HCT116 (cell line): ENCODE data around the gene SRGN. TPM values are rescaled to one million over a fixed set of nuclear protein-coding genes. Genes with fewer than 3 reads are reported as not detected.

Source experiments
- ATAC-seq: fragments of 200-7000 bp; cut with Tn5 transposase; 2 replicates; pipeline ENCODE4 v1.9.1; 2020; ENCODE audit warnings: mild to moderate bottlenecking, moderate library complexity
- BruUV-seq: library from RNA; stranded (reverse); fragments of 400-500 nt; replicated peaks from 2 replicates; lab custom pipeline; 2021; lab: Mats Ljungman, UMichigan
- CTCF ChIA-PET: fragments of 300-600 bp; sonication (Branson Sonifier 250); formaldehyde crosslinking; loops from one replicate; lab custom pipeline; 2021; ENCODE audit warnings: antibody characterized with exemption; lab: Charles Lee
- POLR2A ChIA-PET: fragments of 300-600, 350-600 bp; sonication (Branson Sonifier 250); formaldehyde crosslinking; loops from one replicate; lab custom pipeline; 2021; ENCODE audit warnings: antibody characterized with exemption; lab: Charles Lee
- RAD21 ChIA-PET, 2 experiments: fragments of 300-600 bp; sonication (Branson Sonifier 250); formaldehyde crosslinking; loops; one replicate each; lab custom pipeline; 2023; ENCODE audit warnings: low total read pairs in 2 of 2; ENCODE audit not compliant: uncharacterized antibody in 2 of 2, unreplicated experiment in 2 of 2, low non-redundant PET in 1 of 2; lab: Charles Lee
- DNase-seq: peaks from one replicate; pipeline ENCODE4 v3.0.0-alpha.2; 2010; ENCODE audit warnings: low read depth, low spot score
- H2AFZ ChIP-seq: fragments of 200-600 bp; shearing (Covaris generic), sonication (generic); 2 replicates; pipeline ENCODE4 v1.6.1; 2017; ENCODE audit warnings: low read depth, mixed run types, mixed read lengths, antibody characterized with exemption, low read length; ENCODE audit not compliant: poor library complexity, severe bottlenecking
- H3K27ac ChIP-seq: 2 replicates; pipeline ENCODE4 v1.5.1; 2012; ENCODE audit warnings: low read depth, low read length
- H3K27me3 ChIP-seq: fragments of 200-600 bp; sonication (generic); 2 replicates; pipeline ENCODE4 v1.6.1; 2016; ENCODE audit warnings: mixed run types, low read length, mixed read lengths; ENCODE audit not compliant: insufficient read depth
- H3K36me3 ChIP-seq, 2 experiments: fragments of 200-500 bp in 1 of 2; fragments of 200-600 bp in 1 of 2; sonication (Bioruptor generic) in 1 of 2; sonication (generic) in 1 of 2; 2 replicates each; pipeline versions ENCODE4 v1.5.1 to v1.6.1; 2014 to 2016; ENCODE audit warnings: low read length in 2 of 2, inconsistent platforms in 1 of 2, mixed read lengths in 1 of 2, mixed run types in 1 of 2; ENCODE audit not compliant: insufficient read depth in 2 of 2, control insufficient read depth in 1 of 2
- H3K4me1 ChIP-seq, 2 experiments: fragments of 200-600 bp in 1 of 2; sonication (generic) in 1 of 2; 2 replicates each; pipeline versions ENCODE4 v1.5.1 to v1.6.1; 2012 to 2017; ENCODE audit warnings: low read length in 2 of 2, inconsistent platforms in 1 of 2, mild to moderate bottlenecking in 1 of 2, mixed read lengths in 1 of 2, mixed run types in 1 of 2, moderate library complexity in 1 of 2; ENCODE audit not compliant: insufficient read depth in 2 of 2, control insufficient read depth in 1 of 2
- H3K4me2 ChIP-seq: fragments of 200-600 bp; sonication (generic); 2 replicates; pipeline ENCODE4 v1.6.1; 2017; ENCODE audit warnings: mixed run types, low read length, mixed read lengths
- H3K4me3 ChIP-seq, 2 experiments: fragments of 200-600 bp in 1 of 2; sonication (generic) in 1 of 2; replicated peaks in 1 of 2; 2 replicates each; pipeline ENCODE4 v1.5.1; 2011 to 2016; ENCODE audit warnings: low read length in 2 of 2, control low read depth in 1 of 2, low read depth in 1 of 2, mild to moderate bottlenecking in 1 of 2, mixed read lengths in 1 of 2, mixed run types in 1 of 2
- H3K79me2 ChIP-seq: fragments of 200-600 bp; sonication (generic); 2 replicates; pipeline ENCODE4 v1.6.1; 2017; ENCODE audit warnings: mild to moderate bottlenecking, mixed run types, low read length, moderate library complexity, mixed read lengths; ENCODE audit not compliant: insufficient read depth
- H3K9ac ChIP-seq: fragments of 200-600 bp; sonication (generic); 2 replicates; pipeline ENCODE4 v1.6.1; 2016; ENCODE audit warnings: low read length, mixed read lengths
- H3K9me2 ChIP-seq: fragments of 200-600 bp; sonication (generic), shearing (Covaris generic); 2 replicates; pipeline ENCODE4 v1.6.1; 2017; ENCODE audit warnings: mixed run types, mild to moderate bottlenecking, moderate library complexity; ENCODE audit not compliant: insufficient read depth
- H3K9me3 ChIP-seq, 2 experiments: fragments of 200-500 bp in 1 of 2; fragments of 200-600 bp in 1 of 2; sonication (Bioruptor generic) in 1 of 2; sonication (generic) in 1 of 2; 2 replicates each; pipeline ENCODE4 v1.6.1; 2014 to 2017; ENCODE audit warnings: low read length in 2 of 2, mixed read lengths in 2 of 2, inconsistent platforms in 1 of 2, low read depth in 1 of 2, mild to moderate bottlenecking in 1 of 2, mixed run types in 1 of 2, moderate library complexity in 1 of 2; ENCODE audit not compliant: control insufficient read depth in 1 of 2, insufficient read depth in 1 of 2
- H4K20me1 ChIP-seq: fragments of 200-600 bp; sonication (generic), shearing (Covaris generic); 2 replicates; pipeline ENCODE4 v1.6.1; 2017; ENCODE audit warnings: mixed run types, mild to moderate bottlenecking, moderate library complexity; ENCODE audit not compliant: insufficient read depth
- EGR1 ChIP-seq: IDR thresholded peaks from 2 replicates; pipeline ENCODE4 v1.6.1; 2012; ENCODE audit warnings: low read depth
- ELF1 ChIP-seq: IDR thresholded peaks from 2 replicates; pipeline ENCODE4 v1.6.1; 2012; ENCODE audit warnings: low read depth, borderline replicate concordance
- EZH2 ChIP-seq: fragments of 200-600 bp; sonication (generic); IDR thresholded peaks from 2 replicates; pipeline ENCODE4 v1.6.1; 2017; ENCODE audit warnings: antibody characterized with exemption, mixed run types
- EZH2phosphoT487 ChIP-seq: fragments of 200-600 bp; IDR thresholded peaks from 2 replicates; pipeline ENCODE4 v1.6.1; 2018; ENCODE audit warnings: antibody characterized with exemption, borderline replicate concordance
- FOSL1 ChIP-seq: IDR thresholded peaks from 2 replicates; pipeline ENCODE4 v1.6.1; 2012; ENCODE audit warnings: low read depth
- JUND ChIP-seq: IDR thresholded peaks from 2 replicates; pipeline ENCODE4 v1.6.1; 2012
- POLR2A ChIP-seq: IDR thresholded peaks from 2 replicates; pipeline ENCODE4 v1.7.0; 2011; ENCODE audit warnings: borderline replicate concordance; ENCODE audit not compliant: insufficient read depth, insufficient read length; ENCODE audit errors: extremely low read depth
- POLR2AphosphoS5 ChIP-seq: IDR thresholded peaks from 2 replicates; pipeline ENCODE4 v1.6.1; 2011; ENCODE audit warnings: mild to moderate bottlenecking, low read depth, low read length, moderate library complexity
- RAD21 ChIP-seq: IDR thresholded peaks from 2 replicates; pipeline ENCODE4 v1.6.1; 2012; ENCODE audit warnings: low read depth, mild to moderate bottlenecking
- SP1 ChIP-seq: IDR thresholded peaks from 2 replicates; pipeline ENCODE4 v1.6.1; 2012; ENCODE audit warnings: low read depth
- SRF ChIP-seq: IDR thresholded peaks from 2 replicates; pipeline ENCODE4 v1.6.1; 2012; ENCODE audit warnings: low read depth
- TCF7L2 ChIP-seq: IDR thresholded peaks from 2 replicates; pipeline ENCODE4 v1.7.0; 2011; ENCODE audit warnings: borderline replicate concordance, inconsistent platforms; ENCODE audit not compliant: insufficient read depth, insufficient read length; ENCODE audit errors: extremely low read depth
- ZFX ChIP-seq: fragments of 450-650 bp; IDR thresholded peaks from 2 replicates; pipeline ENCODE4 v1.6.1; 2017
- ZNF274 ChIP-seq: fragments of 200-500 bp; sonication (Bioruptor generic); IDR thresholded peaks from 2 replicates; pipeline ENCODE4 v1.6.1; 2014; ENCODE audit warnings: mild to moderate bottlenecking, low read depth, low read length, inconsistent platforms
- intact Hi-C: fragments of 100-400 bp; cut with micrococcal nuclease; formaldehyde crosslinking; loops from 2 replicates; pipeline ENCODE4 v1.10.0; 2022
- total RNA-seq: library from RNA; stranded (reverse); gene quantifications from one replicate; pipeline ENCODE4 v1.2.1, GENCODE V29; 2021; ENCODE audit not compliant: unreplicated experiment
- TF ChIP-seq, protein P1 (sequence below): IDR thresholded peaks from 2 replicates; pipeline ENCODE4 v1.6.1; 2012
- TF ChIP-seq, protein P2 (sequence below): IDR thresholded peaks from 2 replicates; pipeline ENCODE4 v1.6.1; 2012; ENCODE audit warnings: low read depth
- TF ChIP-seq, protein P3 (sequence below): IDR thresholded peaks from 2 replicates; pipeline ENCODE4 v1.6.1; 2011; ENCODE audit warnings: mild to moderate bottlenecking, low read length, moderate library complexity; ENCODE audit not compliant: insufficient replicate concordance; ENCODE audit errors: extremely low read depth

SRGN gene
- total RNA-seq, 1 experiment from 2014 or later, result 1.8 TPM

- no peaks in the 10 kb centered on the region for H3K9me3 ChIP-seq
- CTCF ChIA-PET, result no interaction called here
- POLR2A ChIA-PET, result no interaction called here
- H3K4me3 ChIP-seq, result no peak overlapping the region
- DNase-seq (no peak), ATAC-seq (no peak)
- H3K79me2 ChIP-seq, result peaks cover 65% of the 10 kb centered on the region
- no peaks in the 10 kb centered on the region for H4K20me1 ChIP-seq
- H3K36me3 ChIP-seq, result no peaks in the 10 kb centered on the region
- H2AFZ ChIP-seq, result no peak overlapping the region
- H3K9me2 ChIP-seq, result no peaks in the 10 kb centered on the region
- no peak overlapping the region for H3K4me2 ChIP-seq
- intact Hi-C loops, result no loop called here
- H3K9ac ChIP-seq, result no peak overlapping the region
- no TSS peak for BruUV-seq
- no peaks in the 10 kb centered on the region for H3K4me1 ChIP-seq
- no peak overlapping the region for H3K27ac ChIP-seq
- RAD21 ChIA-PET, result no interaction called here
- TF ChIP-seq POLR2AphosphoS5, result no peak
- TF ChIP-seq, protein P1, sequence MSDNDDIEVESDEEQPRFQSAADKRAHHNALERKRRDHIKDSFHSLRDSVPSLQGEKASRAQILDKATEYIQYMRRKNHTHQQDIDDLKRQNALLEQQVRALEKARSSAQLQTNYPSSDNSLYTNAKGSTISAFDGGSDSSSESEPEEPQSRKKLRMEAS, result no peak
- no peak for TF ChIP-seq SP1
- TF ChIP-seq ELF1, result no peak
- no peak for TF ChIP-seq EGR1
- no peak for TF ChIP-seq SRF
- TF ChIP-seq, all 23 proteins: peak for 0
- H3K27me3 ChIP-seq, result no peaks in the 10 kb centered on the region
These were observed 55.1 kb downstream of the SRGN start for GRCh38 chr10:69142983-69143382.

DNA sequence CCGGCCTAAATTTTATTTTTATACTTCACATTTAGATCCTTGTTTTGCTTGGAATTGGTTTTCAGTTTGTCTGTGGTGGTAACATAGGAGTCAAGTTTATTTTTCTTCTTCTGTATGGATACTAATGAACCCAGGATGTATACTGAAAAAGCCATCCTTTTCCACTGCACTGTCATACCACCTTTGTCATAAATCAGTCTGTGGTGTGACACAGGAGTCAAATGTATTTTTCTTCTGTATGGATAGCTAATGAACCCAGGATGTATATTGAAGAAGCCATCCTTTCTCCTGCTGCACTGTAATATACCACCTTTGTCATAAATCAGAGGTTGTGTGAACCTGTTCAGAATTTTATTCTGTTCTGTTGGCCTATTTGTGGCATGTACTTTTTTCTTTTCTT lies 57.4 kb downstream of the SRGN start:
- H3K9me2 ChIP-seq, result no peaks in the 10 kb centered on the region
- H3K4me2 ChIP-seq, result no peak overlapping the region
- intact Hi-C loops, result no loop called here
- no peak for ATAC-seq
- H3K27me3 ChIP-seq, result no peaks in the 10 kb centered on the region
- H4K20me1 ChIP-seq, result no peaks in the 10 kb centered on the region
- H3K4me3 ChIP-seq, result no peak overlapping the region
- H3K4me1 ChIP-seq, result no peaks in the 10 kb centered on the region
- ChIA-PET POLR2A (no interaction called here), CTCF (no interaction called here), RAD21 (no interaction called here)
- H3K79me2 ChIP-seq, result peaks cover 62% of the 10 kb centered on the region
- no peaks in the 10 kb centered on the region for H3K9me3 ChIP-seq
- H2AFZ ChIP-seq, result no peak overlapping the region
- no peak for DNase-seq
- no TSS peak for BruUV-seq
- no peak overlapping the region for H3K9ac ChIP-seq
- H3K27ac ChIP-seq, result no peak overlapping the region
- no peaks in the 10 kb centered on the region for H3K36me3 ChIP-seq
- no peak for TF ChIP-seq ZNF274
- no peak for TF ChIP-seq RAD21
- no peak for TF ChIP-seq JUND
- TF ChIP-seq, protein P2, sequence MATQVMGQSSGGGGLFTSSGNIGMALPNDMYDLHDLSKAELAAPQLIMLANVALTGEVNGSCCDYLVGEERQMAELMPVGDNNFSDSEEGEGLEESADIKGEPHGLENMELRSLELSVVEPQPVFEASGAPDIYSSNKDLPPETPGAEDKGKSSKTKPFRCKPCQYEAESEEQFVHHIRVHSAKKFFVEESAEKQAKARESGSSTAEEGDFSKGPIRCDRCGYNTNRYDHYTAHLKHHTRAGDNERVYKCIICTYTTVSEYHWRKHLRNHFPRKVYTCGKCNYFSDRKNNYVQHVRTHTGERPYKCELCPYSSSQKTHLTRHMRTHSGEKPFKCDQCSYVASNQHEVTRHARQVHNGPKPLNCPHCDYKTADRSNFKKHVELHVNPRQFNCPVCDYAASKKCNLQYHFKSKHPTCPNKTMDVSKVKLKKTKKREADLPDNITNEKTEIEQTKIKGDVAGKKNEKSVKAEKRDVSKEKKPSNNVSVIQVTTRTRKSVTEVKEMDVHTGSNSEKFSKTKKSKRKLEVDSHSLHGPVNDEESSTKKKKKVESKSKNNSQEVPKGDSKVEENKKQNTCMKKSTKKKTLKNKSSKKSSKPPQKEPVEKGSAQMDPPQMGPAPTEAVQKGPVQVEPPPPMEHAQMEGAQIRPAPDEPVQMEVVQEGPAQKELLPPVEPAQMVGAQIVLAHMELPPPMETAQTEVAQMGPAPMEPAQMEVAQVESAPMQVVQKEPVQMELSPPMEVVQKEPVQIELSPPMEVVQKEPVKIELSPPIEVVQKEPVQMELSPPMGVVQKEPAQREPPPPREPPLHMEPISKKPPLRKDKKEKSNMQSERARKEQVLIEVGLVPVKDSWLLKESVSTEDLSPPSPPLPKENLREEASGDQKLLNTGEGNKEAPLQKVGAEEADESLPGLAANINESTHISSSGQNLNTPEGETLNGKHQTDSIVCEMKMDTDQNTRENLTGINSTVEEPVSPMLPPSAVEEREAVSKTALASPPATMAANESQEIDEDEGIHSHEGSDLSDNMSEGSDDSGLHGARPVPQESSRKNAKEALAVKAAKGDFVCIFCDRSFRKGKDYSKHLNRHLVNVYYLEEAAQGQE, result no peak
- TF ChIP-seq TCF7L2, result no peak
- TF ChIP-seq FOSL1, result no peak
- TF ChIP-seq EZH2, result no peak
- TF ChIP-seq EZH2phosphoT487, result no peak
- no peak for TF ChIP-seq EGR1
- TF ChIP-seq, protein P1, result no peak
- TF ChIP-seq POLR2A, result no peak
- TF ChIP-seq, protein P3, sequence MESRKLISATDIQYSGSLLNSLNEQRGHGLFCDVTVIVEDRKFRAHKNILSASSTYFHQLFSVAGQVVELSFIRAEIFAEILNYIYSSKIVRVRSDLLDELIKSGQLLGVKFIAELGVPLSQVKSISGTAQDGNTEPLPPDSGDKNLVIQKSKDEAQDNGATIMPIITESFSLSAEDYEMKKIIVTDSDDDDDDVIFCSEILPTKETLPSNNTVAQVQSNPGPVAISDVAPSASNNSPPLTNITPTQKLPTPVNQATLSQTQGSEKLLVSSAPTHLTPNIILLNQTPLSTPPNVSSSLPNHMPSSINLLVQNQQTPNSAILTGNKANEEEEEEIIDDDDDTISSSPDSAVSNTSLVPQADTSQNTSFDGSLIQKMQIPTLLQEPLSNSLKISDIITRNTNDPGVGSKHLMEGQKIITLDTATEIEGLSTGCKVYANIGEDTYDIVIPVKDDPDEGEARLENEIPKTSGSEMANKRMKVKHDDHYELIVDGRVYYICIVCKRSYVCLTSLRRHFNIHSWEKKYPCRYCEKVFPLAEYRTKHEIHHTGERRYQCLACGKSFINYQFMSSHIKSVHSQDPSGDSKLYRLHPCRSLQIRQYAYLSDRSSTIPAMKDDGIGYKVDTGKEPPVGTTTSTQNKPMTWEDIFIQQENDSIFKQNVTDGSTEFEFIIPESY, result no peak
- TF ChIP-seq SRF, result no peak
- TF ChIP-seq ZFX, result no peak
